ENCODE data around the gene HAGH. TPM values are rescaled to one million over a fixed set of nuclear protein-coding genes. Genes with fewer than 3 reads are reported as not detected.

HAGH gene
- total and polyA plus RNA-seq, 4 donors = 50.2 to 79.0 (median 55.6) TPM

- intact Hi-C loops (cut with DNase I) = no loop called here
- Histone ChIP-seq H3K4me1 (ENCODE audit: control insufficient read depth in 1 of 2, insufficient read depth in 2 of 2, low read length in 2 of 2) (no peaks in the 10 kb centered on the region), H3K36me3 (ENCODE audit: control insufficient read depth in 1 of 2, insufficient read depth in 2 of 2, low read length in 1 of 2) (no peaks in the 10 kb centered on the region), H3K27me3 (ENCODE audit: control insufficient read depth in 1 of 2, insufficient read depth in 2 of 2, low read length in 1 of 2) (no peaks in the 10 kb centered on the region), H3K27ac (ENCODE audit: low read depth in 1 of 2, low read length in 2 of 2) (no peak overlapping the region), H3K4me3 (ENCODE audit: low read length in 2 of 2) (no peak overlapping the region), H3K9me3 (ENCODE audit: control insufficient read depth, low read length) (no peaks in the 10 kb centered on the region)
- WGBS, 2 donors = 85 to 88% methylated on average over 46 to 51 of the region's 51 CpGs
- DNase-seq (peak; percentile 41 to 72), ATAC-seq (ENCODE audit: low FRiP score) (no peak)
These were observed 40.2 kb downstream of the HAGH start for GRCh38 chr16:1786242-1787055.

DNA sequence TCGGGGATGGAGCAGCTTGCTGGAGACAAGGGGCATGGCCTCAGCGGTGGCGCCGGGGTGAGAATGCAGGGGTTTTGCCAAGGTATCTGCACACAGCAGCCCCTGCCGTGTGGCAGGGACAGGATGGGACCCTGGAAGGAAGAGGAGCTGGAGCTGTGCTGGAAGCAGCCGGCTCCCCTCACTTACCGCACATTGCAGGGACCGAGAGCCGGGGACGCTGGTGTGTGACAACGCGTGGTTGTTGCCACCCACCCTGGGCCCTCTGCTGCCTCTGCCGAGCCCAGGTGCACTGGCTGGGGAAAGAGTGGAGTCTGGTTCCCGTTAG is 40.8 kb downstream of the HAGH start:
- ATAC-seq (ENCODE audit: low FRiP score) (no peak), DNase-seq (peak in 1 of 2 donors; percentile 51)
- intact Hi-C loops (cut with DNase I) = no loop called here
- WGBS, 2 donors = 85 to 89% methylated on average over 14 of the region's 14 CpGs
- H3K4me1 ChIP-seq (ENCODE audit: control insufficient read depth in 1 of 2, insufficient read depth in 2 of 2, low read length in 2 of 2) = no peaks in the 10 kb centered on the region
- no peaks in the 10 kb centered on the region for H3K36me3 ChIP-seq (ENCODE audit: control insufficient read depth in 1 of 2, insufficient read depth in 2 of 2, low read length in 1 of 2)
- no peak overlapping the region for H3K4me3 ChIP-seq (ENCODE audit: low read length in 2 of 2)
- no peaks in the 10 kb centered on the region for H3K27me3 ChIP-seq (ENCODE audit: control insufficient read depth in 1 of 2, insufficient read depth in 2 of 2, low read length in 1 of 2)
- no peaks in the 10 kb centered on the region for H3K9me3 ChIP-seq (ENCODE audit: control insufficient read depth, low read length)
- no peak overlapping the region for H3K27ac ChIP-seq (ENCODE audit: low read depth in 1 of 2, low read length in 2 of 2)

DNA sequence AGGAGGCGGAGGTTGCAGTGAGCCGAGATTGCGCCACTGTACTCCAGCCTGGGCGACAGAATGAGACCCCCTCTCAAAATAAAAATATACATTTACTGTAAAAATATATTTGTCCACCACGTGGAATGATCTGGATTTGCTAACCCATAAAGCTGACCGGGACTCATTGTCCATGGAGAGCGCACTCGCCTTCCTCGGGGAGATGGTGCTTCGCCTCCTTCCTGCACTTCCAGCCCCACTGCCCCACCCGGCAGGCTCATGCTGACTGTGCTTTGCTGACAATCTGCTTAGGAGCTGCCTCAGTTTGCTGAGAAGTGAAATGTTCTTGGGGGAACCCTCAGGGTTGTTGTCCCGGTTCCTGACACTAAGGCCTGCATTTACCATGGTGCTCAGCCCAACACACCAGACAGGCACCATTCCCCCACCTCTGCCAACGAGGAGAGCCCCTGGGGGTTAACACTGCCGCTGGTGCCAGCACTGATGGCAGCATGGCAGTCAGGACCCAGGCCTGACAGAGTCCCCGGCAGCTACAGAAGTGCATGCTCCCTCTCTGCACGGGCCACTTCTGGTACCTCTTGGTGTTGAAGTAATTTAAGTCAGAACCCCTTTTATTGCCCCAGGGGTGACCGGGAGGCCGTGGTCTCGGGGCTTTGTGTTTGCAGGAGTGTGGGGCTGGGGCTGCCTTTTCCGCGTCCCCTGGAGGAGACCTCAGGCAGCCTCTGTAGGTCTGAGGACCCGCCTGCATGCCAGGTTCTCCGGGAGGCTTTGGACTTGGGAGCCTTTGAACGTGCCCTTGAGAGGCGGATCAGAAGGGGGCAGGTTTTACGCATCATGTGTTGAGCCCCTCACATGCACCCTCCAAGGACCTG is 41.4 kb downstream of the HAGH start:
- intact Hi-C loops (cut with DNase I) = loop anchor here in 1 of 2 donors (5.0 kb wide), 2 partner anchors 42 to 478 kb away; partner anchors contain the start of genes FAHD1, HAGH and UBE2I
- H3K9me3 ChIP-seq (ENCODE audit: control insufficient read depth, low read length) = no peaks in the 10 kb centered on the region
- no peaks in the 10 kb centered on the region for H3K27me3 ChIP-seq (ENCODE audit: control insufficient read depth in 1 of 2, insufficient read depth in 2 of 2, low read length in 1 of 2)
- no peaks in the 10 kb centered on the region for H3K4me1 ChIP-seq (ENCODE audit: control insufficient read depth in 1 of 2, insufficient read depth in 2 of 2, low read length in 2 of 2)
- no peak overlapping the region for H3K27ac ChIP-seq (ENCODE audit: low read depth in 1 of 2, low read length in 2 of 2)
- ATAC-seq (ENCODE audit: low FRiP score) (no peak), DNase-seq (no peak)
- no peak overlapping the region for H3K4me3 ChIP-seq (ENCODE audit: low read length in 2 of 2)
- WGBS, 2 donors = 85% methylated on average over 26 of the region's 26 CpGs
- H3K36me3 ChIP-seq (ENCODE audit: control insufficient read depth in 1 of 2, insufficient read depth in 2 of 2, low read length in 1 of 2) = no peaks in the 10 kb centered on the region

- WGBS, 2 donors = 0% methylated on average over 69 to 102 of the region's 102 CpGs
- no peaks in the 10 kb centered on the region for H3K36me3 ChIP-seq (ENCODE audit: control insufficient read depth in 1 of 2, insufficient read depth in 2 of 2, low read length in 1 of 2)
These were observed 44.0 kb downstream of the HAGH start, which contains the start of the genes NUBP2 and SPSB3 for GRCh38 chr16:1782408-1783264. NUBP2 (plus strand) TSS chr16:1782960; CDS start chr16:1783021, 61 bp downstream. SPSB3 (minus strand) TSS chr16:1782571; CDS start chr16:1781483, 1,088 bp downstream.

DNA sequence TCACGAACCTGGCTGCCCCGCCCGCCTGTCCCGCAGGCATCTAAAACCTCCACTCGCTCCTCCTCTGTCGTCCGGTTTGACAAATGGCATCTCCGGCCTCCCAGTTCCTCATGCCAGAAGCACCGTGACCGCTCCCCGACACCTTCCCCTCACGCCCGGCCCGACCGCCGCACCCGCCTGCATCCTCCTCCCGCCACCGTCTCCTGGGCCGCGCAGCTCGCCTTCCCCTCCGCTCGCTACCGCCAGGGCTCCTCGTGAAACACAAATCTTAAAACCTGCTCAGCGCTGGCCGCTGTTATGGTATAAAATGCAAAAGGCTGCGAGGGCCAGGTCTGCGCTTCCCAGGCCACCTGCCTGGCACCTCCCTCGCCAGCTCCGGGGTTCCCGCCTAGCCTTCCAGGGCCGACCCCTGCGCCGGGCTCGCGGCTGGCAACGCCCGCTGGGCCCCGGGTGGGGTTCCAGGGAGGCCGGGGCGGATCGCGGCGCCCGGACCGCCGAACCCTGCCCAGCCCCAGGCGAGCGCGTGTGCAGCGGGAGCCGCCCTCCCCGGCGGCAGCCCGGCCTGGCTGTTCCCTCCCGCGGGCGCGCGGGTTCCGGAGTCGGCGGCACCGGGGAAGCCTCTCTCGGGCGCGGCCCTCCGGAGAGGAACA is 44.7 kb downstream of the HAGH start:
- Histone ChIP-seq H3K27me3 (ENCODE audit: control insufficient read depth in 1 of 2, insufficient read depth in 2 of 2, low read length in 1 of 2) (no peaks in the 10 kb centered on the region), H3K27ac (ENCODE audit: low read depth in 1 of 2, low read length in 2 of 2) (peak overlapping the region in 1 of 2 donors; percentile 34), H3K36me3 (ENCODE audit: control insufficient read depth in 1 of 2, insufficient read depth in 2 of 2, low read length in 1 of 2) (peaks cover 0 to 5% of the 10 kb centered on the region in 2 donors), H3K9me3 (ENCODE audit: control insufficient read depth, low read length) (no peaks in the 10 kb centered on the region), H3K4me1 (ENCODE audit: control insufficient read depth in 1 of 2, insufficient read depth in 2 of 2, low read length in 2 of 2) (no peaks in the 10 kb centered on the region), H3K4me3 (ENCODE audit: low read length in 2 of 2) (peak overlapping the region; percentile 68 to 77)
- ATAC-seq (ENCODE audit: low FRiP score) (peak; percentile 6), DNase-seq (peak in 1 of 2 donors; percentile 64)
- 1% methylated on average over 50 to 70 of the region's 70 CpGs for WGBS, 2 donors
- intact Hi-C loops (cut with DNase I) = loop anchor here in 1 of 2 donors (5.0 kb wide), 2 partner anchors 45 to 475 kb away; partner anchors contain the start of genes FAHD1, HAGH and UBE2I

More at GRCh38 chr16:1782408-1783264, 44.0 kb downstream of the HAGH start, which contains the start of the genes NUBP2 and SPSB3:
- ATAC-seq (ENCODE audit: low FRiP score) (peak; percentile 96), DNase-seq (peak; percentile 100)
- Histone ChIP-seq H3K9me3 (ENCODE audit: control insufficient read depth, low read length) (no peaks in the 10 kb centered on the region), H3K27ac (ENCODE audit: low read depth in 1 of 2, low read length in 2 of 2) (peak within 1 kb of the TSS in 1 of 2 donors; percentile 53), H3K4me3 (ENCODE audit: low read length in 2 of 2) (peak within 1 kb of the TSS; percentile 77 to 81), H3K4me1 (ENCODE audit: control insufficient read depth in 1 of 2, insufficient read depth in 2 of 2, low read length in 2 of 2) (no peaks in the 10 kb centered on the region), H3K27me3 (ENCODE audit: control insufficient read depth in 1 of 2, insufficient read depth in 2 of 2, low read length in 1 of 2) (no peaks in the 10 kb centered on the region)
- intact Hi-C loops (cut with DNase I) = loop anchor here in 1 of 2 donors (5.0 kb wide), 2 partner anchors 45 to 475 kb away; partner anchors contain the start of genes FAHD1, HAGH and UBE2I

DNA sequence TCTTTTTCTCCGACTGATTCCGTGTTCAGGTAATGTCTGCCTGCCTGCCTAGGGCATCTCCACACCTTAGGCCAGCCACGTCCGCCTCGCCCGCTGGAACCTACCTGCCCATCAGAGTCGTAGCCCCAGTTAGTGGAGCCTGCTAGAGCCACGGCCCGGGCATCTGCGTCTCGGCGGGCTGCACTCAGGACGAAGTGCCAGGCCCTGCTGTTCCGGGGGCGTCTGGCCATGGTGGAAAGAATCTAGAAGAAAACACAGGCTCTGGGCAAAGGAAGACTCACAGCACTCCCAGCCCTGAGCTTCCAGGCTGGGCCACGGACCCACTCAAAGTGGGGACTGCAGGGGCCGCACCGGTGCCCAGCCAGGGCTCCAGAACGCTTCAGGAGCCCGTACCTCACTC is 45.4 kb downstream of the HAGH start:
- no peaks in the 10 kb centered on the region for H3K4me1 ChIP-seq (ENCODE audit: control insufficient read depth in 1 of 2, insufficient read depth in 2 of 2, low read length in 2 of 2)
- DNase-seq = peak in 1 of 2 donors; percentile 50

GRCh38 chr16:1780677-1781072 is 46.0 kb downstream of the HAGH start:
- intact Hi-C loops (cut with DNase I) = loop anchor here in 1 of 2 donors (5.0 kb wide), 2 partner anchors 47 to 473 kb away; partner anchors contain the start of genes FAHD1, HAGH and UBE2I
- no peak overlapping the region for H3K27ac ChIP-seq (ENCODE audit: low read depth in 1 of 2, low read length in 2 of 2)
- no peak overlapping the region for H3K4me3 ChIP-seq (ENCODE audit: low read length in 2 of 2)
- no peaks in the 10 kb centered on the region for H3K9me3 ChIP-seq (ENCODE audit: control insufficient read depth, low read length)
- DNase-seq (peak in 1 of 2 donors; percentile 24), ATAC-seq (ENCODE audit: low FRiP score) (no peak)
- no peaks in the 10 kb centered on the region for H3K27me3 ChIP-seq (ENCODE audit: control insufficient read depth in 1 of 2, insufficient read depth in 2 of 2, low read length in 1 of 2)
- no peaks in the 10 kb centered on the region for H3K4me1 ChIP-seq (ENCODE audit: control insufficient read depth in 1 of 2, insufficient read depth in 2 of 2, low read length in 2 of 2)
- H3K36me3 ChIP-seq (ENCODE audit: control insufficient read depth in 1 of 2, insufficient read depth in 2 of 2, low read length in 1 of 2) = peaks cover 0 to 7% of the 10 kb centered on the region in 2 donors
- 67 to 69% methylated on average over 6 of the region's 6 CpGs for WGBS, 2 donors

More for the DNA sequence above, 45.4 kb downstream of the HAGH start:
- no peak for ATAC-seq (ENCODE audit: low FRiP score)
- H3K27ac ChIP-seq (ENCODE audit: low read depth in 1 of 2, low read length in 2 of 2) = no peak overlapping the region
- WGBS, 2 donors = 58 to 59% methylated on average over 20 of the region's 20 CpGs
- intact Hi-C loops (cut with DNase I) = loop anchor here in 1 of 2 donors (5.0 kb wide), 2 partner anchors 46 to 474 kb away; partner anchors contain the start of genes FAHD1, HAGH and UBE2I
- H3K27me3 ChIP-seq (ENCODE audit: control insufficient read depth in 1 of 2, insufficient read depth in 2 of 2, low read length in 1 of 2) = no peaks in the 10 kb centered on the region
- H3K4me3 ChIP-seq (ENCODE audit: low read length in 2 of 2) = peak overlapping the region in 1 of 2 donors; percentile 77
- H3K9me3 ChIP-seq (ENCODE audit: control insufficient read depth, low read length) = no peaks in the 10 kb centered on the region
- H3K36me3 ChIP-seq (ENCODE audit: control insufficient read depth in 1 of 2, insufficient read depth in 2 of 2, low read length in 1 of 2) = peaks cover 0 to 7% of the 10 kb centered on the region in 2 donors

Measured in aorta (tissue), 5 donors.